Keratinocyte (primary cell): ENCODE data around the gene SDHAF4. TPM values are rescaled to one million over a fixed set of nuclear protein-coding genes. Genes with fewer than 3 reads are reported as not detected.
A peak's percentile ranks its signal among the peaks of the same experiment; 100 is the strongest.

ENCODE experiments used
- DNase-seq: peaks from one replicate; pipeline ENCODE4 v3.0.0-alpha.2; 2011; ENCODE audit warnings: low read depth, missing footprints, low spot score
- FAIRE-seq: peaks from 2 replicates; lab custom pipeline; 2011; peaks lifted over from hg19 to GRCh38; lab: Jason Lieb, UNC
- H2AFZ ChIP-seq: 2 replicates; pipeline ENCODE4 v1.6.0; 2012; ENCODE audit warnings: low read length, control low read depth, inconsistent platforms; ENCODE audit not compliant: control insufficient read depth
- H3K27ac ChIP-seq: 2 replicates; pipeline ENCODE4 v1.5.1; 2011; ENCODE audit warnings: low read length; ENCODE audit not compliant: control insufficient read depth, insufficient read depth
- H3K27me3 ChIP-seq: 3 replicates; pipeline ENCODE4 v1.6.0; 2011; ENCODE audit warnings: low read length; ENCODE audit not compliant: control insufficient read depth, insufficient read depth; ENCODE audit errors: extremely low read depth
- H3K36me3 ChIP-seq, 2 experiments: 2 replicates in 1 of 2; 3 replicates in 1 of 2; pipeline ENCODE4 v1.5.1; 2011; ENCODE audit warnings: low read length in 2 of 2, mild to moderate bottlenecking in 1 of 2; ENCODE audit not compliant: control insufficient read depth in 2 of 2, insufficient read depth in 2 of 2; ENCODE audit errors: extremely low read depth in 1 of 2
- H3K4me1 ChIP-seq: 3 replicates; pipeline ENCODE4 v1.5.1; 2011; ENCODE audit warnings: low read length; ENCODE audit not compliant: control insufficient read depth, insufficient read depth; ENCODE audit errors: extremely low read depth
- H3K4me2 ChIP-seq: 3 replicates; pipeline ENCODE4 v1.6.0; 2011; ENCODE audit warnings: low read depth, low read length; ENCODE audit not compliant: control insufficient read depth, insufficient read depth; ENCODE audit errors: extremely low read depth
- H3K4me3 ChIP-seq, 3 experiments: fragments of 200-600 bp in 1 of 3; sonication (generic) in 1 of 3; 2 replicates in 2 of 3; 3 replicates in 1 of 3; pipeline ENCODE4 v1.5.1; 2011 to 2016; ENCODE audit warnings: low read length in 3 of 3, mild to moderate bottlenecking in 3 of 3, control low read depth in 2 of 3, inconsistent platforms in 1 of 3, low read depth in 1 of 3, mixed read lengths in 1 of 3, mixed run types in 1 of 3, moderate library complexity in 1 of 3; ENCODE audit not compliant: control insufficient read depth in 2 of 3, insufficient read depth in 2 of 3; ENCODE audit errors: extremely low read depth in 1 of 3
- H3K79me2 ChIP-seq: 2 replicates; pipeline ENCODE4 v1.6.0; 2012; ENCODE audit warnings: low read length; ENCODE audit not compliant: control insufficient read depth, insufficient read depth
- H3K9ac ChIP-seq: 3 replicates; pipeline ENCODE4 v1.6.0; 2011; ENCODE audit warnings: low read length; ENCODE audit not compliant: control insufficient read depth, insufficient read depth; ENCODE audit errors: extremely low read depth
- H3K9me1 ChIP-seq: 3 replicates; pipeline ENCODE4 v1.6.0; 2011; ENCODE audit warnings: low read length; ENCODE audit not compliant: control insufficient read depth, insufficient read depth; ENCODE audit errors: extremely low read depth
- H3K9me3 ChIP-seq: 2 replicates; pipeline ENCODE4 v1.5.1; 2012; ENCODE audit warnings: low read depth, low read length; ENCODE audit not compliant: control insufficient read depth
- H4K20me1 ChIP-seq: 3 replicates; pipeline ENCODE4 v1.6.0; 2011; ENCODE audit warnings: low read length; ENCODE audit not compliant: control insufficient read depth, insufficient read depth; ENCODE audit errors: extremely low read depth
- EZH2 ChIP-seq: IDR thresholded peaks from one replicate; pipeline ENCODE4 v1.6.1; 2012; ENCODE audit warnings: inconsistent platforms, mild to moderate bottlenecking, low read length, moderate library complexity
- dilution Hi-C: fragments of 300-500 bp; cut with MboI; formaldehyde crosslinking; loops from one replicate; pipeline ENCODE4 v1.7.0; 2020; ENCODE audit warnings: low sequenced_read_pairs; ENCODE audit not compliant: extremely low pct_ligation_motif_present
- polyA minus RNA-seq, 3 experiments: library from RNA; depleted of rRNA, polyadenylated mRNA; stranded (reverse); fragments of >200 nt; gene quantifications; 1 replicate in 1 of 3; 2 replicates in 1 of 3; 3 replicates in 1 of 3; pipeline ENCODE4 v1.2.3, GENCODE V29; 2011
- polyA plus RNA-seq, 5 experiments: library from polyadenylated mRNA; depleted of rRNA in 3 of 5; stranded (reverse) in 3 of 5; stranded (forward) in 1 of 5; unstranded in 1 of 5; fragments of >200 nt; gene quantifications; 1 replicate in 1 of 5; 2 replicates in 3 of 5; 3 replicates in 1 of 5; pipeline versions ENCODE4 v1.2.1 to v1.2.3, GENCODE V29; 2011 to 2012; ENCODE audit warnings: missing spikeins in 2 of 5, low read depth in 1 of 5, low replicate concordance in 1 of 5
- TF ChIP-seq, protein P1 (sequence below), 3 experiments: IDR thresholded peaks in 1 of 3; conservative IDR thresholded peaks in 1 of 3; optimal IDR thresholded peaks in 1 of 3; 2 replicates in 2 of 3; 3 replicates in 1 of 3; pipeline versions ENCODE3 to v1.5.1; 2011; ENCODE audit warnings: low read length in 3 of 3, mild to moderate bottlenecking in 3 of 3, moderate library complexity in 2 of 3, control low read depth in 1 of 3, inconsistent platforms in 1 of 3; ENCODE audit not compliant: insufficient read depth in 2 of 3; ENCODE audit errors: extremely low read depth in 1 of 3

Gene SDHAF4
- polyA plus RNA-seq (3.6 to 13.0 TPM (median 12.7 TPM) in 3 replicates), polyA minus RNA-seq (1.1 to 3.6 TPM (median 1.3 TPM) in 3 replicates)
- polyA plus RNA-seq (2011; ENCODE audit: low read depth) = 13.1 TPM
- 8.7 and 9.4 TPM in 2 replicates for polyA plus RNA-seq (2011; cell fraction: cytosol; rRNA removed)
- polyA plus RNA-seq (2011; cell fraction: nucleus; rRNA removed) = 7.5 and 7.6 TPM in 2 replicates
- polyA plus RNA-seq (2012; ENCODE audit: low replicate concordance) = 10.4 and 14.1 TPM in 2 replicates
- polyA minus RNA-seq (2011; cell fraction: cytosol; rRNA and poly(A)+ RNA removed) = 6.1 TPM
- polyA minus RNA-seq (2011; cell fraction: nucleus; rRNA and poly(A)+ RNA removed) = 1.5 and 5.2 TPM in 2 replicates

DNA sequence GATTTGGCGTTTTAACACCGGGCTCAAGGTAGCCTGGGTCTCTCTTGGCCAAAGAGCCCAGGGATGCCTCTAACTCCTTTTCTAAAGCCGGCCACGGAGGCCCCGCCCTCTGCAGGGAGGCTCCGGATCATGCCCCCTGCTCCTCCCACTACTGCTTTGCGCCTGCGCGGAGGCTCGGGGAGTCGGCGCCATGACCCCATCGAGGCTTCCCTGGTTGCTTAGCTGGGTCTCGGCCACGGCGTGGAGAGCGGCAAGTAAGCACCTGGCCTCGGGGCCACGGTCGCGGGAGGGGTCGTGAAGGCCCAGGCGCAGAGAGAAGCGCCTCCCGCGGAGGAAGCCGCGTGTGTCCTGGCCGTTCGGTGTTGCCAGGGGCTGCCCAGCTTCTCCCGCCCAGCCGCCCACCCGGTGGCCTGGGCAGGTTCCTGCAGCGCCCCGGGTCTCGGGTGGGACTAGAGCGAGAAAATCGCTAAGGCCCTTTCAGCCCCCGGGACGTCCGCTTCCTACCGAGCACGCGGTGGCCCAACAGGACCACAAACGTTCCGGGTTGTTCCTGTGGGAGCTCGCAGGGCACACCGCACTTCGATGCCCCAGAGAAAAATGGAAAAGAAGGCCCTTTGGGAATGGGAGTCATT, at the start of gene SDHAF4:
SDHAF4 (plus strand) TSS at position 180 of the 632 bp plus-strand sequence; CDS start at position 191, 11 bp downstream.
- H3K9me3 ChIP-seq = no peaks in the 10 kb centered on the region
- H2AFZ ChIP-seq = peak within 1 kb of the TSS; percentile 95
- H3K4me1 ChIP-seq = no peaks in the 10 kb centered on the region
- H3K79me2 ChIP-seq = peaks cover 9% of the 10 kb centered on the region
- peak within 1 kb of the TSS; percentile 91 for H3K4me2 ChIP-seq
- no peaks in the 10 kb centered on the region for H3K9me1 ChIP-seq
- no peaks in the 10 kb centered on the region for H3K27me3 ChIP-seq
- dilution Hi-C loops = no loop called here
- H3K9ac ChIP-seq = peak within 1 kb of the TSS; percentile 90
- H3K36me3 ChIP-seq = peaks cover 0 to 4% of the 10 kb centered on the region in 2 experiments
- peak within 1 kb of the TSS; percentile 76 for H3K27ac ChIP-seq
- peak; percentile 28 for DNase-seq
- TF ChIP-seq EZH2 = no peak
- TF ChIP-seq, protein P1, sequence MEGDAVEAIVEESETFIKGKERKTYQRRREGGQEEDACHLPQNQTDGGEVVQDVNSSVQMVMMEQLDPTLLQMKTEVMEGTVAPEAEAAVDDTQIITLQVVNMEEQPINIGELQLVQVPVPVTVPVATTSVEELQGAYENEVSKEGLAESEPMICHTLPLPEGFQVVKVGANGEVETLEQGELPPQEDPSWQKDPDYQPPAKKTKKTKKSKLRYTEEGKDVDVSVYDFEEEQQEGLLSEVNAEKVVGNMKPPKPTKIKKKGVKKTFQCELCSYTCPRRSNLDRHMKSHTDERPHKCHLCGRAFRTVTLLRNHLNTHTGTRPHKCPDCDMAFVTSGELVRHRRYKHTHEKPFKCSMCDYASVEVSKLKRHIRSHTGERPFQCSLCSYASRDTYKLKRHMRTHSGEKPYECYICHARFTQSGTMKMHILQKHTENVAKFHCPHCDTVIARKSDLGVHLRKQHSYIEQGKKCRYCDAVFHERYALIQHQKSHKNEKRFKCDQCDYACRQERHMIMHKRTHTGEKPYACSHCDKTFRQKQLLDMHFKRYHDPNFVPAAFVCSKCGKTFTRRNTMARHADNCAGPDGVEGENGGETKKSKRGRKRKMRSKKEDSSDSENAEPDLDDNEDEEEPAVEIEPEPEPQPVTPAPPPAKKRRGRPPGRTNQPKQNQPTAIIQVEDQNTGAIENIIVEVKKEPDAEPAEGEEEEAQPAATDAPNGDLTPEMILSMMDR (optimal IDR thresholded peaks at IDR 0.05 in 1 of 3, IDR thresholded peaks at IDR 0.05 in 1 of 3, conservative IDR thresholded peaks at IDR 0.05 in 1 of 3; ENCODE audit: extremely low read depth in 1 of 3, insufficient read depth in 2 of 3, low read length in 3 of 3) = no peak
- H4K20me1 ChIP-seq = no peaks in the 10 kb centered on the region
- H3K4me3 ChIP-seq = peak within 1 kb of the TSS; percentile 83 to 93 (median 84)
- peak; percentile 62 for FAIRE-seq

DNA sequence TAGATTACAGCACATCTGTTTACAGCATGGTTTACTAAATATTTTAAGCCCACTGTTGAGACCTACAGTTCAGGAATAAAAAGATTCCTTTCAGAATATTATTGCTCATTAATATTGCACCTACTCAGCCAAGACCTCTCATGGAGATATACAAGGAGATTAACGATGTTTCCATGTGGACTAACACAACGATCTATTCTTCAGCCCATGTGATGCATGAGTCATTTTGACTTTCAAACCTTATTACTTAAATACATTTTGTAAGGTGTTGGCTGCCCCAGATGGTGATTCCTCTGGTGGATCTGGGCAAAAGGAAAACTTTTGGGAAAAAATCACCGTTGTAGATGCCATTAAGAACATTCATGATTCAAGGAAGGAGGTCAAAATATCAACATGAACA, 48.0 kb upstream of the SDHAF4 start:
- FAIRE-seq = no peak
- DNase-seq = no peak
- H3K79me2 ChIP-seq = no peaks in the 10 kb centered on the region

More for the DNA sequence above, 48.0 kb upstream of the SDHAF4 start:
- TF ChIP-seq, protein P1 (optimal IDR thresholded peaks at IDR 0.05 in 1 of 3, IDR thresholded peaks at IDR 0.05 in 1 of 3, conservative IDR thresholded peaks at IDR 0.05 in 1 of 3; ENCODE audit: extremely low read depth in 1 of 3, insufficient read depth in 2 of 3, low read length in 3 of 3) = no peak
- no peak for TF ChIP-seq EZH2
- Histone ChIP-seq H3K4me1 (no peaks in the 10 kb centered on the region), H3K4me2 (no peak overlapping the region), H3K9me1 (no peaks in the 10 kb centered on the region), H3K9me3 (no peaks in the 10 kb centered on the region), H3K4me3 (no peak overlapping the region), H2AFZ (no peak overlapping the region), H4K20me1 (no peaks in the 10 kb centered on the region), H3K27me3 (no peaks in the 10 kb centered on the region), H3K36me3 (no peaks in the 10 kb centered on the region), H3K9ac (no peak overlapping the region), H3K27ac (no peak overlapping the region)
- dilution Hi-C loops = no loop called here
